GM18508 (cell line): ENCODE results near the gene CNGB1.
"Not testable (repeated sequence)": the region's sequence is repeated elsewhere in the genome, so short reads cannot be mapped to it uniquely, and the experiment has no call there.

Source experiments
- ATAC-seq: cut with Tn5 transposase; IDR thresholded peaks from one replicate; pipeline ENCODE4 v1.9.1; 2021; ENCODE audit warnings: moderate number of reproducible peaks; ENCODE audit not compliant: insufficient read depth, unreplicated experiment

Gene CNGB1

DNA sequence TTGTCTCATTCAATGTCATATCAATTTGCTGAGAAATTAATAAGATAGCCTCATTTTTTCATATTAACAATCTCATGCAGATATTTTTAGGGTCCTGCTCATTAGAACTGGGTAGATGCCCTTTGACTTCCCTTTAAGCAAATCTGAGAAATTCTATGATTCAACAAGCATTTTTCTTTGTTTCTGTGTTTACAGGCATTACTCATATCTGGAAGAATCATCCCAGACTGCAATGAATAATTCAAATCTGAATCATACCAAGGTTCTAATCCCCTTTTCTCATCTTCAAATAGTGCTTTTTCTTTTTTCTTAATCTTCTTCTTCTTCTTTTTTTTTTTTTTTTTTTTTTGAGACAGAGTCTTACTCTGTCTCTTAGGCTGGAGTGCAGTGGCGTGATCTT is 99.5 kb downstream of the CNGB1 start:
- no peak for ATAC-seq

DNA sequence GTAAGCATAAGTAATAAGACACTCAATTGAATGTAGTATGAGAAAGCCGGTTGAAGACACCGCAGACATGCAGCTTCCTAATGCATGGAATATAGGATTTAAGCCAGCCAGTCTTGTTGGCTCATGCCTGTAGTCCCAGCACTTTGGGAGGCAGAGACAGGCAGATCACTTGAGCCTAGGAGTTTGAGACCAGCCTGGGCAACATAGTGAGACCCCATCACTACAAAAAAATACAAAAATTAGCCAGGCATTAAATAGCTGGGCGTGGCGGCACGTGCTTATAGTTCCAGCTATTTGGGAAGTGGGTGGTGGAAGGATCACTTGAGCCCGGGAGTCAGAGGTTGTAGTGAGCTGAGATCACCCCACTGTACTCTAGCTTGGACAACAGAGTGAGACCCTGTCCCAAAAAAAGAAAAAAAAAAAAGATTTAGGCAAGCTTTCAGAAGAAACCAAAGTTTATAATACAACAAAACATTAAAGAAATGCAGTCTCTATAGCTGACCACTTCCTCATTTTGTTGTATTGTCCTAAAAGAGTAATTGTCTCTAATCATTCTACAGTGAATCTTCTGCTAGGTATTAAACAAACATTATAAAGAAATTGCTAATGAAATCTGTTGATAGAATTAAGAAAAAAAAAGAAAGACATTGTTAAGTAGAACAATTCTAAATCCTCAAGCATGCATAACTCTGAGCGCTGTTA is 100.0 kb downstream of the CNGB1 start:
- no peak for ATAC-seq

DNA sequence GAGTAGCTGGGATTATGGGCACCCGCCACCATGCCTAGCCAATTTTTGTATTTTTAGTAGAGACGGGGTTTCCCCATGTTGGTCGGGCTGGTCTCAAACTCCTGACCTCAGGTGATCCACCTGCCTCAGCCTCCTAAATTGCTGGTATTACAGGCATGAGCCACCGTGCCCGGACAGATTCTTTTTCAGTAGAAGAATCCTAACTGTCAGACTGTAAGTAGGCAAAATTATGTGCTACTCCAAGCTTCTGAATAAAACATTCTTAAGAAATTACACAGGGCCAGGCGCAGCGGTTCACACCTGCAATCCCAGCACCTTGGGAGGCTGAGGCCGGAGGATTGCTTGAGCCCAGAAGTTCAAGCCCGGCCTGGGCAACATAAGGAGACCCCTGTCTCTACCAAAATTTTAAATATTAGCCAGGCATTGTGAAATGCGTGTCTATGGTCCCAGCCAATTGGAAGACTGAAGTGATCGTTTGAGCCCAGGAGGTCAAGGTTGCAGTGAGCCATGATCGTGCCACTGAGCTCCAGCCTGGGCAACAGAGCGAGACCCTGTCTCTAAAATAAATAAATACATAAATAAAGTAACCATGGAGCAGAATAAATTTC is 101.9 kb downstream of the CNGB1 start:
- ATAC-seq = no peak

DNA sequence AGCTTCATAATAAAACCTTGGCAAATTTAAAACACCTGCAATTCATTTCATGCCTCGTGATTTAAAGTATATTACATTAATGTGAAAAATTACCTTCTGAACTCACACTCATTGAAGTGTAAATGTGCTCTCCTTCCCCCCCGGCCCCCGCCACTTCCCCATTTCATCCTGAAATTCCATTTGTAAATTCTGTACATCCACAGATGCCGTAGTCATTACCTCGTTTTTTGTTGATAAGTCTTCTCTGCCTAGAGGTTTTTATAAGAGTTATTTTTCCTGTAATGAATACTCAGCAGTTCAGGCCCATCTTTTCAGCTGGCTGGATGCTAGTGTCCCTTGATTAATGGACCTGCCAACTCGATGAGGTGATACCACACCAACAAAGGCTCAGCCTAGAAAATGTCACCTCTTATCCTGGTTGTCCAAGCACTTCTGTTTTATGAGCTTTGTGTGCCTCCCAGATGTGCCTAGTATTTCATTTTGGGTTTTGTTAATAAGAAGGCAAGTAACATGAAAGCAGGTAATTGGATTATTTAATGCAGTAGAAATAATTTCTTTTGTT is 103.8 kb downstream of the CNGB1 start:
- no peak for ATAC-seq

DNA sequence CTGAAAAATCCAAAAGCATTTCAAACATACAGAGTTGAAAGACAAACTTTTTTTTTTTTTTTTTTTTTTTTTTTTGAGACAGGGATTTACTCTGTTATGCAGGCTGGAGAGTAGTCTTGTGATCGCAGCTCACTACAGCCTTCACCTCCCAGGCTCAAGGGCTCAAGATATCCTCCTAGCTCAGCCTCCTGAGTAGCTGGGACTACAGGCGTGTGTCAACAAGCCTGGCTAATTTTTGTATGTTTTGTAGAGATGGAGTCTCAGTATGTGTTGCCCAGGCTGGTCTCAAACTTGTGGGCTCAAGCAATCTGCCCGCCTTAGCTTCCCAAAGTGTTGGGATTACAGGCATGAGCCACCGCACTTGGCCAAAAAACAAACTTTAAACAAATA is 104.4 kb downstream of the CNGB1 start:
- no peak for ATAC-seq

DNA sequence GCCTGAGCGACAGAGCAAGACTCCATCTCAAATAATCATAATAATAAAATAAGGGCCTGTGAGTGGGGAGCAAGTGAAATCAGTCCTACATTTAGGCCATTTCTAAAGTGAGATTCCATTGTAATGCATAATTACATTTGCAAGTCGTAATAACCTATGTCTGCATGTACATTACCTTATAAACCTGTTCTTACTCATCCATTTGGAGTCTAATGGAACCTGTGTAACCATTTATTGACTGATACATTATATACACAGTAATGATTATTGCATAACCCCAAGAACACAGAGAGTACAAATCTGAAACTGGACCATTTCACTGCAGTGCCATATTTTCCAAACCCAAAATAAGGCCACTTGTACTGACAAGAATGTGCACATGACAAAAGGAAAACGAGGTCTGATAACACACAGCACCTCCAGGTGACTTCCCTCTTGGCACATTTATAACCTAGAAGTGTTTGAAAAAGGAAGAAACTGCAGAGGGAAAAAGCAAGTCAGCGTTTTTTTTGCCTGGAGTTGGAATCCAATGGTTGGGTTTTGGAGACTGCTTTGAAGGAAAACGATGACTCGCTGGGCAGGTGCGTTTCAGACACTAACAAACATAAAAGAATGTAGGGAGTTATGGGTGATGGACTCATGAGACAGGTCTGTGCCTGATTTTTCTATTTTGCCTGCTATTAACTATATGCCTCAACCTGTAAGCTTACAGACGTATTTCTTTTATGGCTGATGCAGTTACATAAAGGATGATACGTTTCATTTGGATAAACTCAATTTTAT is 105.0 kb downstream of the CNGB1 start:
- ATAC-seq = no peak

DNA sequence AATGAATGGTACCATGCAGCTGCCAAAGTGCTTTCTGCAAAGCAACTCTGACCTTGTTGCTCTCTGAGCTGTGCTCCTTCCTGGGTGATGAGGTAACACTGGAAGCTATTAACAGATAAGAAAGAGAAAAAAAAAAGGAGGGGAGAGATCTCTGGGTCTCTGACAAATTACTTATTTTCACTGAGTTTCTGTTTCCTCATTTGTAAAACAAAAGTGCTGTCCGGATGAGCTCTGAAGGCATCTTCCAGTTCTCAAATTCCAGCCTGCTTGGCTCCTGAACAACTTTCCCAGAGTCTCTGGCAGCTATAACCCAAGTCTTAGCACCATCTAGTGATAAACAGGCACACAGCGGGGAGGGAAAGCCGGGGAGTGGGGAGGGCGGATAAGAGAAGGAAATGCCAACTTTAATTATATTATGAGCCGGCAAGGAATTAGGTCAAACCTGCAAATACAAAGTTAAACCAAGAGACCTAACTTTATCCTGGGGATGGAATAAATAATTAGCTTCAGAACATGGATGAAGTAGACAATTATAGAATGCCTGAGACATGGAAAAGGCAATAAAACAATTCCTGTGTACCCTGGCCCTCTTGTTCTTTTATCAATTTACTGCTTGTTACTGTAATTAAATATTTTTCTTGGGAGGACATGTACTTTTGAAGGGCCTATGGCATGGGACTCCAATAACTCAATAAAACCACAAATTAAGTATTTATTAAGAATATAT is 107.3 kb downstream of the CNGB1 start:
- ATAC-seq = no peak

DNA sequence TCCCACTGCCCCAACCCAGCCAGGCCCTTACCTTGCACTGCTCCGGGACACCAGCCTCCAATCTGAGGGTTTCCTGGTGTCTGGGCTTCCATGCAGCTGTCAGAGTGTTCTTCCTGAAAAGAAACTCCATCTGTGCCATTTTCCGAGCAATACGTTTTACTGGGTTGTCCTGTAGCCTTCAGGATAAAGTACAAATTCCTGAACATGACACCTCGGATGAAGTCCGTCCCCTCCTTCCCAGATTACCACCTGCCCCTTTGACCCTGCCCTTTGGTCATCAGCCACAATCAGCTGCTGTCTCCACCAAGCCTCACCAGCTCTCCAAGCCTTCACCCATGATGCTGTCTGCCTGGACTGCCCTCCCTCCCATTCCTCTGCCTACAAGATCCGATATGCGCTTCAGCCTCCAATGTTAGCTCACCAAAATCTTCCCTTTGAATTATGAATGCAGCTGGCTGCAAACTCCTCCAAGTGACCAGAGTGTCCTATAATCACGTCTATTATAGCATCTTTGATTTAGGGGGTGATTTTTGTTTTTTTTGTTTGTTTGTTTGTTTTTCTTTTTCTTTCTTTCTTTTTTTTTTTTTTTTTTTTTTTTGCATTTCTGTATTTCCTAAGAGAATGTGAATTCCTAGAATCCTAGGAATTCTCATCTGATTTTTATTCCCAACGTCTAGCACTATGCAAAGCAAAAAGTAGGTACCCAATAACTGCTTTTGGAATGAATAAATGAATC is 108.1 kb downstream of the CNGB1 start:
- ATAC-seq = no peak

DNA sequence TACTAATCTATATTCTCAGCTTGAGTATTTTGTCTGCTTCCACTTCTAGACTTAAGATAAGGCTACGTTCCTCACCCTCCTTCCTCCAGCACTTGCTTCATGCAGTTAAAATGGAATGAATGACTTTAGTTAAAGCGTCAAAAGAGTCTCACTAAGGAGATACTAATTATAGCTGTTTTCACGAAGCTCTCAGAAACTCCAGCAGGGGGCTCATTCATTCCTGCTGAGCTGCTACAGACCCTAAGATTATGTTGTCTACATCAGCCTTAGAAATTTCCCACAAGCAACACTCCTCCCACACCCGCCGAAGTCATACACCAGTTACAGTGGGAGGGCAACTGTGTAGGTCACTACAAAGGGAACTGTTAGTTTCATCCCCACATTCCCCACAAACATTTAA is 111.6 kb downstream of the CNGB1 start:
- no peak for ATAC-seq

DNA sequence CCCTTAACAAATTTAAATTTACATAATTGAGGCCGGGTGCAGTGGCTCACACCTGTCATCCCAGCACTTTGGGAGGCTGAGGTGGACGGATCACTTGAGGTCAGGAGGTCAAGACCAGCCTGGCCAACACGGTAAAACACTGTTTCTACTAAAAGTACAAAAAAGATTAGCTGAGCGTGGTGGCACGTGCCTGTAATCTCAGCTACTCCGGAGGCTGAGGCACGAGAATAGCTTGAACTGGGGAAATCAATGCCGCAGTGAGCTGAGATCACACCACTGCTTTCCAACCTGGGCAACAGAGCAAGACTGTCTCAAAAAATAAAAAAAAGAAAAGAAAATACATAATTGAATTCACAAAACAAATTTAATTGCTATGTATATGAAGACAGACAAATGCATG is 112.3 kb downstream of the CNGB1 start:
- ATAC-seq = no peak

DNA sequence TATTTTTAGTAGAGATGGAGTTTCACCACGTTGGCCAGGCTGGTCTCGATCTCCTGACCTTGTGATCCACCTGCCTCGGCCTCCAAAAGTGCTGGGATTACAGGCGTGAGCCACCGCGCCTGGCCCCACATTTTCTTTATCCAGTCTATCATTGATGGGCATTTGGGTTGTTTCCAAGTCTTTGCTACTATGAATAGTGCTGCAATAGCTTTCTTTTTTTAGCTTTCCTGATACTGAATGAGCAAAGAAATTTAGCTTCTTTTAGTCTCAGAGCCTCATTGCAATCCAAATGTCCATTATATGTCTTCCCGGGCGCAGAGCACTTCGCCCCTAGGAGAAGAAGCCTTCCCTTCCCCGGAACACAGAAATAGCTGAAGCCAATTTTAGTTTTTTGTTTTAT is 112.9 kb downstream of the CNGB1 start:
- not testable (repeated sequence) for ATAC-seq

DNA sequence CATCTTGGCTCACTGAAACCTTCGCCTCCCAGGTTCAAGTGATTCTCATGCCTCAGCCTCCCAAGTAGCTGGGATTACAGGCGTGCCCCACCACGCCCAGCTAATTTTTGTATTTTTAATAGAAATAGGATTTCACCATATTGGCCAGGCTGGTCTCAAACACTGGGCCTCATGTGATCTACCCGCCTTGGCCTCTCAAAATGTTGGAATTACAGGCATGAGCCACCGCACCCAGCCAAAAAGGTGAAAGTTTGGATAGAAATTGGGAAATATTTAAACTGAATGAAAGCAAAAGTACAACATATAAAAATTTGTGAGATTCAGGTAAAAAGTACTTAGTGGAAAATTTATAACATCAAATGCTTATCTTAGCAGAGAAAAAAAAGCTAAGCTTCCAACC is 115.7 kb downstream of the CNGB1 start:
- ATAC-seq = no peak

DNA sequence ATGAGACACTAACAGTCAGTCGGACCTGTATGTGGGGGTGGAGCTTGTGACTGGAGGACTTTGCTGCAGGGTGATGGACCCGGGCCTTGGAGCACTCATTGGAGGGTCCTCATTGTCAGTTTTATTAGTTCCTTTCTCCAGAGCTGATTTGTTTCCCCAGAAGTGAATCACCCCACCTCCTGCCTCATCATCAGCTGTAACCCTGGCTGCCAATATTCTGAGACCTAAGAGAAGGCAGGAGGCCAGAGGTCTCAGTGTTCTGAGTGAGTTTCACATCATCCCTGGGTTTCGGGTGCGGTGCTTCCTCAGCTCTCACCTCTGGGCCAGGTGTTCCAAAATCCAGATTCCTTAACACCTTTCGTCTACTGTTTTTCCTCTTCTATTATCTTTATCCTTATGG is 118.7 kb downstream of the CNGB1 start:
- ATAC-seq = no peak

DNA sequence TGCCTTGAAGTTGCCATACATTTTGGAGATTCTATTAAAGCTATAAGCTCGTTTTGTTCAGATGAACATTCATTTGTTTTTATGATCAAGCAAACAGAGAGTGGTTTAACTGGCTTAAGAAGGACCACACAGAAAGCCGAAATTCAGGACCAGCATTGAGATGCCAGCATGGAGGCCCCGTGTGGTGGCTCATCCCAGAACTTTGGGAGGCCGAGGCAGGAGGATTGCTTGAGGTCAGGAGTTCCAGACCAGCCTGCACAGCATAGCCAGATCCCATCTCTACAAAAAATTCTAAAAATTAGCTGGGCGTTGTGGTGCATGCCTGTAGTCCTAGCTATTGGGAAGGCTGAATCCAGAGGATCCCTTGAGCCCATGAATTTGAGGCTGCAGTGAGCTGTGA is 122.7 kb downstream of the CNGB1 start:
- ATAC-seq = no peak

DNA sequence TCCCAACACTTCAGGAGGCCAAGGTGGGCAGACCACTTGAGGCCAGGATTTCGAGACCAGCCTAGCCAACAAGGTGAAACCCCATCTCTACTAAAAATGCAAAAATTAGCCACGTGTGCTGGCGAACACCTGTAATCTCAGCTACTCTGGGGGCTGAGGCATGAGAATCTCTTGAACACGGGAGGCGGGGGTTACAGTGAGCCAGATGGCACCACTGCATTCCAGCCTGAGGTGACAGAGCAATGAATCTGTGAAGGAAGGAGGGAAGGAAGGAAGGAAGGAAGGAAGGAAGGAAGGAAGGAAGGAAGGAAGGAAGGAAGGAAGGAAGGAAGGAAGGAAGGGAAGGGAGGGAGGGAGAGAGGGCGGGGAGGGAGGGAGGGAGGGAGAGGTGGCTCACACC is 124.0 kb downstream of the CNGB1 start:
- ATAC-seq = not testable (repeated sequence)

DNA sequence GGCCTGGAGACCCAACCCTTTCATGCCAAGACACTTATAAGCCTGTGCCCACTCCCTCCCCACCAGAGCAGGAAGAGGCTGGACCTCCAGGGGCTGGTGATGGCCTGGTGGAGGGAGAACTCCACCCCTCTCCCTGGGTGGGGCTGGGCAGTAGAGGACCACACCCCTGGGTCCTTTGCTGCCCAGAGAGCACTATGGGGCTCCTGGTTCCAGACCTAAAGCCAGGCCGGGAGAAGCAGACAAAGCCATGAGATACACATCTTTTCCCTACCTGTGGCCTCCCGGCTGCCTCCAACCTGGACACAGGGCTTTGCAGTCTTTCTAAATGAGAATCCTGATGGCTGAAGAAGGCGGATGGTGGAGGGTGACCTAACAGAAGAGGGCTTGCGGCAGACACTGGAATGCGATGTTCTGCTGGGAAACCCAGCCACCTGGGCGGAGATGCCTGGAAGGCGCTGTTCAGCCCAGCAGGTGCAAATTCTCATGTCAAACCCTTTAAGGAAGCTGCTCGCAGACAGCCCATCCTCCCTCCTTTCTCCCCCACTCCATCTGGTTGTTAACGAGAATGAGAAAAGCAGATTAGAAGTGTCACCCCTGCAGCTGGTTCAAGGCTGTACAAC is 124.7 kb downstream of the CNGB1 start:
- no peak for ATAC-seq

DNA sequence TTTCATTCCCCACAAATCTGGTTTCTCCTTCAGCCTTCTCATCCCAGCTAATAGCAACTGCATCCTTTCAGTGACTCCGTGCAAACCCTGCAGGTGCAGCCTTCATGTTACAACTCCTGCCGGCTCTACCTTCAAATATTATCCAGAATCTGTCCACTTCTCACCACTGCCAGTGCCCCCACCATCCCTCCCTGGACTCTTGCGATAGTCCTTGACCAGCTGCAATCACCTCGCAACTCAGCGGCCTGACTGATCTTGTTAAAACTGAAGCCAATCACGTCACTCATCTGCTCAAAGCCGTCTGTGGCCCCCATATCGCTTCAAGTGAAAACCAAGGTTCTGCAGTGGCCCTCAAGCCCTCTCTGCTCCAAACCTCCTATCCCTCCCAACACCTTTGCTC is 125.8 kb downstream of the CNGB1 start:
- no peak for ATAC-seq

DNA sequence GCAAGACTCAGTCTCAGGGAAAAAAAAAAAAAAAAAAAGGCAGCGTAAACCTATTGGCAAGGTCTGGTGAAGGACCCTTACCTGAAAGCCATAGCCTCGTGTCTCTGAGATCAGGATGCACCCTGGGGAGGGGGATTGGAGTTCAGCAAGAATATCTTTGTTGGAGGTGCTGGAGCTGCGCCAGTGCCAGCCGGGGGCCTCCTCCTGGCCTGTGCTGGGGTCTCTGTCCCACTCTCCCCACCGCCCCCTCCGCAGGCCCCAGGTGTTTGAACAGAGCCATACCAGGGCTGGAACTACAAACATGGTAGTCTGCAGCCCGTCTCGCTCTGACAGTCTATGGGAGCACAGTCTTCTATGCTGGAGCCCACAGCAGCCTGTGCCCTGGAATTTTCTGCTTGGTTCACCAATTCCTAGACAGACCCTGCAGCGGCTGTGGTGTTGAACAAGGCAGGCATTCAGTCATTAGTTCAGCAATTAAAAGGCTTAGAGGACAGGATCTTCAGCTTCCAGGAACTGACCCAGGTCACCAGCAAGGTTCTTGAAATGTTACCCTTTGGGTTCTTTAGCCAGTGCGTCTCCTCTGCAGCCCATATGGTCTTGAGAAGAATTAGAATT is 126.4 kb downstream of the CNGB1 start:
- no peak for ATAC-seq

DNA sequence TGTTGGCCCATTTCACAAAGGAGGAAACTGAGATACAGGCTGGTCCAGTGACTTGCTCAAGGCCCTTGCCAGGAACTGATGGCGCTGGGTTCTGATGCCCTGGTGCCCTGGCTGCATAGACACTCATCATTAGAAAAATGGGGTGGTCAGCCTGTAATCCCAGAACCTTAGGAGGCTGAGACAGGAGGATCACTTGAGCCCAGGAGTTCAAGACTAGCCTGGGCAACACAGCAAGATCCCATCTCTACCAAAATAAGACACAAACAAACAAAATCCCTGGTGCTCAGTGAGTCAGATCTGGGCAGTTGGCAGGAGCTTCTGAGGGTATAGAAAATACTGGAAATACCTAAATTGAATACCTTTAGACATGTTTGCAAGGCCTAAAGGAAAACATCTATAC is 127.5 kb downstream of the CNGB1 start:
- ATAC-seq = no peak
